LNCAP (cell line): ENCODE data around the gene ASNSD1.

Source experiments
- CTCF ChIP-seq: fragments of 450-650 bp; IDR thresholded peaks from 2 replicates; pipeline ENCODE4 v1.5.1; 2017; ENCODE audit warnings: mild to moderate bottlenecking

The ASNSD1 gene

GRCh38 chr2:189702071-189702470 is 40.8 kb downstream of the ASNSD1 start:
- no peak for TF ChIP-seq CTCF

- TF ChIP-seq CTCF = no peak
Measured at GRCh38 chr2:189709501-189710221, 48.4 kb downstream of the ASNSD1 start.

- TF ChIP-seq CTCF = no peak
Measured at GRCh38 chr2:189719571-189719970, 58.3 kb downstream of the ASNSD1 start.
